HG02798 (cell line): Measurements from ENCODE around the gene SLC7A9.

Experiments
- ATAC-seq: cut with Tn5 transposase; IDR thresholded peaks from one replicate; pipeline ENCODE4 v1.9.1; 2021; ENCODE audit warnings: mild to moderate bottlenecking; ENCODE audit not compliant: unreplicated experiment, poor library complexity

The SLC7A9 gene

GRCh38 chr19:32869369-32869965 lies at the start of gene SLC7A9:
SLC7A9 (minus strand) TSS chr19:32869767; CDS start chr19:32868534, 1,233 bp downstream.
- no peak for ATAC-seq

DNA sequence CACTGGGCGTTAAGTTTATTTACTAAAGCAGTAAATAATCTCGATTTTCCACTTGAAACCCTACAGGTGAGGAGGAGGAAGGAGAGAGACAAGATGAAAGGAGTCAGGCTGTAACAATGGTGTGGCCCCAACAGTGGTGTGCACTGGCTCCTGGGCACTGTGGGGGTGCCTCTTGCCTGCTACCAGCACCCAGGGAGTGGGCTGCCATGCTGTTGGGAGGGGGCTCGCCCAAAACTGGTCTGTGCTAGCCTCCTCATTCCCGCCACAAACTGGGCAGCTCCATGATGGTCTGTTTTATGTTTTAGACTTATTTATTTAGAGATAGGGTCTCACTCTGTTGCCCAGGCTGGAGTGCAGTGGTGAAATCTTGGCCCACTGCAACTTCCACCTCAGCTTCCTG lies 49.8 kb upstream of the SLC7A9 start:
- no peak for ATAC-seq

- no peak for ATAC-seq
These were observed 48.0 kb upstream of the SLC7A9 start for GRCh38 chr19:32917616-32917996.

GRCh38 chr19:32916969-32917615 lies 47.5 kb upstream of the SLC7A9 start:
- ATAC-seq: no peak

GRCh38 chr19:32914879-32915660 lies 45.5 kb upstream of the SLC7A9 start:
- ATAC-seq: no peak

- no peak for ATAC-seq
These were observed 41.9 kb upstream of the SLC7A9 start for GRCh38 chr19:32911467-32911866.

GRCh38 chr19:32910874-32911273 lies 41.3 kb upstream of the SLC7A9 start:
- no peak for ATAC-seq

DNA sequence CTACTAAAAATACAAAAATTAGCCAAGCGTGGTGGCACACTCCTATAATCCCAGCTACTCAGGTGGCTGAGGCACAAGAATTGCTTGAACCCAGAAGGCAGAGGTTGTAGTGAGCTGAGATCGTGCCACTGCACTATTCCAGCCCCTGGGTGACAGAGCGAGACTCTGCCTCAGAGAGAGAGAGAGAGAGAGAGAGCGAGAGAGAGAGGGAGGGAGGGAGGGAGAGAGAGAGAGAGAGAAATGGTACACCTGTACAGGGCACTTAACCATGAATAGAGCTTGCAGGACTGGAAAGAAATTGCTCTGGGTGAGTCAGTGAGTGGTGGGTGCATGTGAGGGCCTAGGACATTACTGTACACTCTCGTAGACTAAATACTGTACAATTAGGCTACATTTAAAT lies 40.5 kb upstream of the SLC7A9 start:
- ATAC-seq: no peak

- ATAC-seq: no peak
These were observed 39.7 kb upstream of the SLC7A9 start for GRCh38 chr19:32909257-32909656.

GRCh38 chr19:32908641-32909190 lies 39.1 kb upstream of the SLC7A9 start:
- no peak for ATAC-seq

DNA sequence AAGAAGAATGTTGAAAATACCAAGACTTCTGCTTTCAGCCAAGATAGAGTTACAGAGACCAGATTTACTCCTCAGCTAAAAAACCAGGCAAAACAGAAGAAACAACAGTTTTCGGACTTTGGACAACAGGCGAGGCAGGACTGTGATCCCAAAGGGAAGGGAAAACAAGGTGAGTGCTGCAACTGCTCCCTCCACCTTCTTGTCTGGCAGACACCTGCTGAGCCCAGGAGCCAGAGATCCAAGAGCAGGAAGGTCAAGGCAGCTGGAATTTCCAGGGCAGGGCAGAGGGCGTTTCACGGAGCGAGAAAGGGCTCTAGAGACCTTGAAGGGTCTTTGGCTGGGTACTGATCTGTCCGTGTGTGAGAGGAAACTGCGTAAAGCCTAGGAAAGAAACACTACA lies 32.9 kb upstream of the SLC7A9 start:
- no peak for ATAC-seq

GRCh38 chr19:32901504-32902161 lies 32.1 kb upstream of the SLC7A9 start:
- no peak for ATAC-seq

- no peak for ATAC-seq
These were observed 27.1 kb upstream of the SLC7A9 start for GRCh38 chr19:32896516-32897214.

DNA sequence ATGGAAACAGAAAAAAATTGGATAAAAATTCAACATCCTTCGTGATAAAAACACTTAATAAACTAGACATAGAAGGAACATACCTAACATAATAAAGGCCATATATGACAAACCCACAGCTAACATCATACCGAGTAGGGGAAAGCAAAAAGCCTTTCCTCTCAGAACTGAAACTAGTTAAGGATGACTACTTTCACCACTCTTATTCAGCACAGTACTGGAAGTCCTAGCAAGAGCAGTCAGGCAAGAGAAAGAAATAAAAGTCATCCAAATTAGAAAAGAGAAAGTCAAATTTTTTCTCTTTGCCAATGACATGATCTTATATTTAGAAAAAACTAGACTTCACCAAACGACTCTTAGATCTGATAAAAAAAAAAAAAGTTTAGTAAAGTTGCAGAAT lies 25.8 kb upstream of the SLC7A9 start:
- ATAC-seq: no peak

DNA sequence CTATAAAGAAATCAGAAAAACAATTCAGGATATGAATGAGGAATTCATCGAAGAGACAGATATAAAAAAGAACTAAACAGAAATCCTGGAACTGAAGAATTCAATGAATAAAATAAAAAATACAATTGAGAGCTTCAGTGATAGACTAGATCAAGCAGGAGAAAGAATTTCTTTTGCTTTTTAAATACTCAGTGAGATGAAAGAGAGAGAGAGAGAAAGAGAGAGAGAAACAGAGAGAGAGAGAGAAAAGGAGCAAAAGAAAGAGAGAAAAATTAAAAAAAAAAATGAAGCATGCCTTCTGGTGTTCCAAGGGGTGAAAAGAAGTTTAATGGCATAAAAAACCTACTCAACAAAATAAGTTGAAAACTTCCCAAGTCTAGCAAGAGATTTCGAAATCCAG lies 22.0 kb upstream of the SLC7A9 start:
- ATAC-seq: no peak

DNA sequence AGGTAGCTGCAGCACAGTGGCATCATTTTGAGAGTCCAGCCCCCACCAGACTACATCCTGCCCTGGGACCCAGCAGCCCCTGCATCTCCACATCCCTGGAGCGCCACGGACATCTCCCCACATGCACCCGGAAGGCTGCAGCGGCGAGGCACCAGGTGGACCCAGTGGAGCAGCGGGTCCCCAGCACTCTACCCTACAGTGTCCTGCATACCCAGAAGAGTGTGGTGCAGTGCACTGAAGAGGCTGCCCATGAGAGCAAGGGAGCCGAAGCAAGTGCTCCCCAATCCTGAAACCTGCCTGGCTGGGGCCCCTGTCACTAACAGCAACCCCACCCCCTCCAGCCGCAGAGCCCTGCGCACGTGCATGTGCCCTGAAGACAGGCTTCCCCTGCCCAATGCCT lies 21.3 kb upstream of the SLC7A9 start:
- ATAC-seq: no peak

DNA sequence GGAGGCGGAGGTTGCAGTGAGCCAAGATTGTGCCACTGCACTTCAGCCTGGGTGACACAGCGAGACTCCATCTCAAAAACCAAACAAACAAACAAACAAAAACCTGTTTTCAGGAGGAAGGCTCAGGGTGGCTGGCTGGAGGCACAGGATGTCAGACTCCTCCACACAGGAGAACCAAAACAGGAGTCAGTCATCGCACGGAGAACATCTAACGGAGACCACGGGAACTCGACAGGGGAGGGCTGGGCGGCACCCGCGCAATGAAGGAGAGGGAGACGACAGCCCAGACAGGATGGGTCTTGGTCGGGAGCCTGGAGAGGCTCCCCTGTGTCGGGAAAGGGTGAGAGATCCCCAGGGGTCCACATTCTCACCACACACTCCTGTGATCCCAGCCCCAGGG lies 20.8 kb upstream of the SLC7A9 start:
- ATAC-seq: no peak

- no peak for ATAC-seq
These were observed 19.8 kb upstream of the SLC7A9 start for GRCh38 chr19:32889137-32889934.

GRCh38 chr19:32887572-32888215 lies 18.1 kb upstream of the SLC7A9 start:
- ATAC-seq: no peak
